ENCODE results near the gene OR3A2. TPM values are rescaled to one million over a fixed set of nuclear protein-coding genes. Genes with fewer than 3 reads are reported as not detected.
"Not testable (repeated sequence)": the region's sequence is repeated elsewhere in the genome, so short reads cannot be mapped to it uniquely, and the experiment has no call there.

The OR3A2 gene
- total RNA-seq, 2 donors from 2014 or later, result 2.6 TPM; not detected in 1

DNA sequence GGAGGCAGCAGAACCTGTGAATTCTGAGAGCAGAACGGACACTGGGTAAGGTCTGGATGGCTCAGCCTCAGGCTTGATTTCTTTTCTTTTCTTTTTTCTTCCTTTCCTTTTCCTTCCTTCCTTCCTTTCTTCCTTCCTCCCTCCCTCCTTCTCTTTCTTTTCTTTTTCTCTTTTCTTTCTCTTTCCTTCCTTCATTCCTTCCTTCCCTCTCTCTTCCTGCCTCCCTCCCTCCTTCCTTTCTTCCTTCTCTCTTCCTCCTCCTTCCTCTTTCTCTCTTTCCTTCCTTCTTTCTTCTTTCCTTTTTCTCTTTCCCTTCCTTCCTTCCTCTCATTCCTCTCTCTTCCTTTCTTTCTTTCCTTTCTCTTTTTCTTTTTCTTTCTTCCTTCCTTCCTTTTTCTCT, 125.9 kb downstream of the OR3A2 start:
- ATAC-seq, result no peak
- peak overlapping the region; percentile 8 for H3K4me3 Mint-ChIP-seq

DNA sequence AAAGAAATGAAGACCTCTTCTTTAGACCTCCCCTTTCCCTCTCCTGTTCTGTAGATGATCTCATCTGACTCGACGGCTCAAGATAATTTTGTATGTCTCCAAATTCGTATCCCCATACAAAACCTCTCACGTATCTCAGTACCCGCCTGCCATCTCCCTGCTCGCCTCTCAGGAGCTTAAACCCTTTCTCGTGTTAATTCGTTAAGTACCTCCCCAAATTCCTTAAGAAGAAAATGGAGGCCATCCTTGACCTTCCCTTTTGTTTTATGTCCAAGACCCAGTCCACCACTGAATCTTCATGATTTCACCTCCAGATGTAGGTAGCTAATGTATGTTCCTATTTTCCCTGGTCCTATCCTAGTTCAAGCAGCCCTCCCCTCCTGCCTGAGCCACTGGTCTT, 129.5 kb downstream of the OR3A2 start:
- H3K9me3 Mint-ChIP-seq, result no peaks in the 10 kb centered on the region
- peaks cover 7 to 17% of the 10 kb centered on the region in 2 donors for H3K4me1 Mint-ChIP-seq (ENCODE audit: low read depth in 2 of 2)
- no peak overlapping the region for H3K4me3 Mint-ChIP-seq
- peaks cover 7 to 33% of the 10 kb centered on the region in 2 donors for H3K27me3 Mint-ChIP-seq
- DNase-seq (ENCODE audit: low spot score) (no peak), ATAC-seq (no peak)
- no peaks in the 10 kb centered on the region for H3K36me3 Mint-ChIP-seq
- H3K27ac Mint-ChIP-seq, result no peak overlapping the region

More for the DNA sequence above, 125.9 kb downstream of the OR3A2 start:
- Mint-ChIP-seq H3K27me3 (peaks cover 7 to 31% of the 10 kb centered on the region in 2 donors), H3K9me3 (no peaks in the 10 kb centered on the region), H3K4me1 (ENCODE audit: low read depth in 2 of 2) (peaks cover 7 to 12% of the 10 kb centered on the region in 2 donors), H3K27ac (peak overlapping the region in 1 of 2 donors; percentile 75), H3K36me3 (no peaks in the 10 kb centered on the region)
- no peak for DNase-seq (ENCODE audit: low spot score)

DNA sequence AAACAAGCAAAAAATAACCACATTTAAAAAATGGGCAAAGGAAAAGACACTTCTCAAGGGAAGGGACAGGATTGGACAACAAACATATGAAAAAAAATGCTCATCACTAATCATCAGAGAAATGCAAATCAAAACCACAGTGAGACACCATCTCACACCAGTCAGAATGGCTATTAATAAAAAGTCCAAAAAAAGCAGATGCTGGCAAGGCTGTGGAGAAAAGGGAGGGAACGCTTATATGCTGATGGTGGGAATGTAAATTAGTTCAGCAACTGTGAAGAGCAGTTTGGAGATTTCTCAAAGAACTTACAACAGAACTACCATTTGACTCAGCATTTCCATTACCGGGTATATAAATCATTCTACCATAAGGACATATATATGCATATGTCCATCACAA, 137.1 kb downstream of the OR3A2 start:
- H3K9me3 Mint-ChIP-seq; H3K27me3 Mint-ChIP-seq; DNase-seq (ENCODE audit: low spot score); H3K4me3 Mint-ChIP-seq; H3K36me3 Mint-ChIP-seq; H3K4me1 Mint-ChIP-seq (ENCODE audit: low read depth in 2 of 2); ATAC-seq; H3K27ac Mint-ChIP-seq: not testable (repeated sequence)

DNA sequence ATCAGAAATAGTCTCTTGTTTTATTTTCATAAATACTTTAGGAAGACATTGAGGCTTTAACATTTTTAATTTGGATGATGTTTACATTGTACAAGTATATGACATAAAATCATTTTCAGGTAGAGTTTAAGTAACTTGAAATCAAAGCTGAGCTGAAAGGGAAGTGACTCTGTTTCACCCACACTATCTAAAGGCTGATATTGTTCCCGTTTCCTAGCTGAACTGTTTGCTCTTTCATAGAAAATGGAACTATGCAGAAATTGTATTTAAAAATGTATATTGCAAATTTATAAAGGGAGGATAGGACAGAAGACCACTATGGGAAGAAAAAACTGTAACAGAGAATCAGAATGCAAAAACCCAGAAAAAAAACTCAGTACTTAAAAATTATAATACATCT, 141.3 kb downstream of the OR3A2 start:
- H3K27me3 Mint-ChIP-seq, result not testable (repeated sequence)

DNA sequence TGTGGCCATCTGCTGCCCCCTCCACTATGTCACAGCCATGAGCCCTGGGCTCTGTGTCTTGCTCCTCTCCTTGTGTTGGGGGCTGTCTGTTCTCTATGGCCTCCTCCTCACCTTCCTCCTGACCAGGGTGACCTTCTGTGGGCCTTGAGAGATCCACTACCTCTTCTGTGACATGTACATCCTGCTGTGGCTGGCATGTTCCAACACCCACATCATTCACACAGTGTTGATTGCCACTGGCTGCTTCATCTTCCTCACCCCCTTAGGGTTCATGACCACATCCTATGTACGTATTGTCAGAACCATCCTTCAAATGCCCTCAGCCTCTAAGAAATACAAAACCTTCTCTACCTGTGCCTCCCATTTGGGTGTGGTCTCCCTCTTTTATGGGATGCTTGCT, 145.1 kb downstream of the OR3A2 start:
- peak; percentile 77 to 82 for ATAC-seq
- not testable (repeated sequence) for H3K9me3 Mint-ChIP-seq; DNase-seq (ENCODE audit: low spot score); H3K27me3 Mint-ChIP-seq; H3K27ac Mint-ChIP-seq; H3K4me3 Mint-ChIP-seq; H3K36me3 Mint-ChIP-seq; H3K4me1 Mint-ChIP-seq (ENCODE audit: low read depth in 2 of 2)

More for the DNA sequence above, 141.3 kb downstream of the OR3A2 start:
- ATAC-seq; H3K9me3 Mint-ChIP-seq; DNase-seq (ENCODE audit: low spot score); H3K36me3 Mint-ChIP-seq; H3K27ac Mint-ChIP-seq; H3K4me1 Mint-ChIP-seq (ENCODE audit: low read depth in 2 of 2); H3K4me3 Mint-ChIP-seq: not testable (repeated sequence)

DNA sequence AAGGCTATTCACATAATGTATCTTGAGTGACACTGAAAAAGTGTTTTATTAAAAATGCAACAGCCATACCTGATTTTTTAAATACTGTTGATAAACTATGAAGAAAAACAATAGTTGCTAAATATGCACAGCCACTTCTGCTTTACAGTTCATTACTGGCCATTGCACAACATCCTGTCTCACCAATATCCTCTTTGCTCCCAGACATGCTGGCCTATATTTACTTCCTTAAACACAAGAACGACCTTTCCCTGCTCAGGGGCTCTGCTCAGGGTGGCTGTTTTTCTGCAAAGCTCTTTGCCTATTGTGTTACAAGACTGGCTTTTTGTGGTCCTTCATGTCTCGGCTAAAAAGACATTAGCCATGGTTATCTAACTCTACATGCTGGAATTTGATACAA, 147.4 kb downstream of the OR3A2 start:
- not testable (repeated sequence) for DNase-seq (ENCODE audit: low spot score); H3K4me1 Mint-ChIP-seq (ENCODE audit: low read depth in 2 of 2); H3K4me3 Mint-ChIP-seq; H3K27me3 Mint-ChIP-seq; H3K9me3 Mint-ChIP-seq; H3K27ac Mint-ChIP-seq; H3K36me3 Mint-ChIP-seq
- peak in 1 of 2 donors; percentile 77 for ATAC-seq

DNA sequence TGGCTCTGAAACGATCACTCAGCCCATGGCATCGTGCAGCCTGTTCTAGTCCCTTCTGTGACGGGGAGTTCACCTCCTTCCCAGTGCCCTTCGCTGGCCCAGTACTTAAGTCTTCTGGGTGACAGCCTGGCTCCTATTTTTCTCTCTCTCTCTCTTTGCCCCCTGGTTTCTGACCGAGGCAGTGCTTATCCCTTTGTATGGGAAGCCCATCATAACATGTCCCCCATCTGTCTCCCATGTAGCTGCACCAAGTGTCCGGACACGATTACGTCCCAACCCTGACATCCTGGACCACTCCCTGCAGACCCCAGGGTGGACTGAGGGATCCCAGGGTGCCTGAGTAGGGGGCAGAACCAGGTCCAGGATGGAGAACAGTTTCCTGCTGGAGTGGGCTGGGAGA, 153.8 kb downstream of the OR3A2 start:
- H3K27me3 Mint-ChIP-seq, result not testable (repeated sequence)

More for the DNA sequence above, 153.8 kb downstream of the OR3A2 start:
- not testable (repeated sequence) for H3K4me3 Mint-ChIP-seq; H3K9me3 Mint-ChIP-seq; H3K27ac Mint-ChIP-seq; H3K4me1 Mint-ChIP-seq (ENCODE audit: low read depth in 2 of 2); DNase-seq (ENCODE audit: low spot score); ATAC-seq; H3K36me3 Mint-ChIP-seq

Other genes with a start within 250 kb of the OR3A2 start
- not detected for gene OR1A2, start 188.8 kb downstream of the OR3A2 start, total RNA-seq
- gene OR1A1, start 178.6 kb downstream of the OR3A2 start, total RNA-seq, result not detected
- gene OR3A1, start 87.9 kb downstream of the OR3A2 start, total RNA-seq, result under 1 TPM in 1 of 2 donors, not detected in 1; 0.57 TPM
- gene OR1E1, start 12.1 kb upstream of the OR3A2 start, total RNA-seq, result not detected
- not detected for gene OR3A3, start 25.1 kb upstream of the OR3A2 start, total RNA-seq
- gene OR1E2, start 47.5 kb upstream of the OR3A2 start, total RNA-seq, result not detected
- gene SPATA22, start 85.5 kb upstream of the OR3A2 start, total RNA-seq, result not detected
- not detected for gene ASPA, start 89.7 kb upstream of the OR3A2 start, total RNA-seq
- gene TRPV3, start 171.5 kb upstream of the OR3A2 start, total RNA-seq, result 1 to 10 TPM; 6.5 to 9.7 TPM
- gene TRPV1, start 223.1 kb upstream of the OR3A2 start, total RNA-seq, result 100 to 1,000 TPM in 1 of 2 donors, 10 to 100 TPM in 1; 94.3 to 123 TPM
- 100 to 1,000 TPM in 1 of 2 donors, 10 to 100 TPM in 1; 67.2 to 121 TPM for gene SHPK, start 249.9 kb upstream of the OR3A2 start, total RNA-seq

Data from natural killer cell treated with Interleukin-12 subunit alpha and Interleukin-12 subunit beta and Interleukin-15 and Interleukin-18, amount 100 ng/mL, for 72 hours (primary cell).